Thoracic aorta (tissue), 2 donors: ENCODE measurements around the gene C1QC. TPM values are rescaled to one million over a fixed set of nuclear protein-coding genes. Genes with fewer than 3 reads are reported as not detected.

ENCODE experiments used
- ATAC-seq: fragments of 150-250 bp; one replicate; pipeline ENCODE4 v1.8.0; 2017; ENCODE audit warnings: low read depth; ENCODE audit not compliant: insufficient number of reproducible peaks, low FRiP score
- DNase-seq: peaks from one replicate; pipeline ENCODE4 v3.0.0-alpha.2; 2020; ENCODE audit warnings: low spot score
- H3K27ac ChIP-seq, 2 donors: fragments of 200-600 bp; sonication (generic); 1 replicate in 1 of 2; 2 replicates in 1 of 2; pipeline ENCODE4 v1.5.1; 2016; ENCODE audit warnings: mild to moderate bottlenecking in 2 of 2, moderate library complexity in 2 of 2
- H3K27me3 ChIP-seq: fragments of 200-600 bp; sonication (generic); replicated peaks from 2 replicates; pipeline ENCODE4 v1.6.0; 2016; ENCODE audit warnings: mild to moderate bottlenecking; ENCODE audit not compliant: insufficient read depth
- H3K36me3 ChIP-seq: fragments of 200-600 bp; sonication (generic); one replicate; pipeline ENCODE4 v1.5.1; 2016
- H3K4me1 ChIP-seq, 2 donors: fragments of 200-600 bp; sonication (generic); 1 replicate in 1 of 2; 2 replicates in 1 of 2; pipeline versions ENCODE4 v1.5.1 to v1.6.0; 2016; ENCODE audit warnings: low read depth in 2 of 2, mild to moderate bottlenecking in 1 of 2; ENCODE audit not compliant: control insufficient read depth in 1 of 2
- H3K4me3 ChIP-seq: fragments of 200-600 bp; sonication (generic); 2 replicates; pipeline ENCODE4 v1.5.1; 2016; ENCODE audit warnings: mild to moderate bottlenecking
- H3K9me3 ChIP-seq: fragments of 200-600 bp; sonication (generic); 2 replicates; pipeline ENCODE4 v1.5.1; 2016
- CTCF ChIP-seq: fragments of 200-600 bp; sonication (generic); IDR thresholded peaks from one replicate; pipeline ENCODE4 v1.5.1; 2019; ENCODE audit warnings: antibody characterized with exemption
- total RNA-seq, 2 donors: library from RNA; depleted of rRNA; stranded (reverse); fragments of >200 nt; gene quantifications; one replicate each; pipeline versions ENCODE4 v1.1.0 to v1.2.3, GENCODE V29; 2016

C1QC gene
- total RNA-seq, 2 donors from 2014 or later, result 241 to 542 TPM

- no peaks in the 10 kb centered on the region for H3K27me3 ChIP-seq
- H3K4me3 ChIP-seq, result no peak overlapping the region
- no peak for TF ChIP-seq CTCF
- DNase-seq, result no peak
- H3K36me3 ChIP-seq, result no peaks in the 10 kb centered on the region
- H3K9me3 ChIP-seq, result no peaks in the 10 kb centered on the region
- no peak for ATAC-seq
- no peak overlapping the region for H3K27ac ChIP-seq
- H3K4me1 ChIP-seq, result no peaks in the 10 kb centered on the region
These were observed 30.5 kb upstream of the C1QC start for GRCh38 chr1:22612671-22613571.

GRCh38 chr1:22613572-22613918 lies 29.9 kb upstream of the C1QC start:
- Histone ChIP-seq H3K36me3 (no peaks in the 10 kb centered on the region), H3K27ac (no peak overlapping the region), H3K9me3 (no peaks in the 10 kb centered on the region), H3K4me1 (no peaks in the 10 kb centered on the region), H3K27me3 (no peaks in the 10 kb centered on the region), H3K4me3 (no peak overlapping the region)
- ATAC-seq, result no peak
- no peak for TF ChIP-seq CTCF
- no peak for DNase-seq

DNA sequence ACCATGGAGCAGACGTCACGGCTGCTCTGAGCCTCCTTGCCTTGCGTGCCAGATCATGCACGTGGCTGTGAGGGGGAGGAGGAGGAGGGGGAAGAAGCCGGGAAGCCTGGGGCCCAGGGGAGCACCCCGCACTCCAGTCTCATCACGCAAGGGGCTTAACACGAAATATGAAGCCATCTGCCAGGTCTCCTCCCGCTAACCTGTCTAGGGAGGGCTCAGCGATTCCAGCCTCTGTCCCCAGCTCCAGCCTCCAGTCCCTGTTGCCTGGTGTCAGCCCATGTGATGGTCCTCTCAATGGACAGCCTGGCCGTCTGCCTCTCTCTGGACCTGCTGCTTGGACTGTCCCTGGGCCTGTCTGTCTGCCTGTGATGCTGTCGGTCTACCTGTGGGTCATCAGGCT lies 29.5 kb upstream of the C1QC start:
- no peak for TF ChIP-seq CTCF
- H3K4me1 ChIP-seq, result no peaks in the 10 kb centered on the region
- H3K9me3 ChIP-seq, result no peaks in the 10 kb centered on the region
- no peak for DNase-seq
- no peaks in the 10 kb centered on the region for H3K36me3 ChIP-seq
- ATAC-seq, result no peak
- H3K4me3 ChIP-seq, result no peak overlapping the region
- no peak overlapping the region for H3K27ac ChIP-seq
- no peaks in the 10 kb centered on the region for H3K27me3 ChIP-seq

DNA sequence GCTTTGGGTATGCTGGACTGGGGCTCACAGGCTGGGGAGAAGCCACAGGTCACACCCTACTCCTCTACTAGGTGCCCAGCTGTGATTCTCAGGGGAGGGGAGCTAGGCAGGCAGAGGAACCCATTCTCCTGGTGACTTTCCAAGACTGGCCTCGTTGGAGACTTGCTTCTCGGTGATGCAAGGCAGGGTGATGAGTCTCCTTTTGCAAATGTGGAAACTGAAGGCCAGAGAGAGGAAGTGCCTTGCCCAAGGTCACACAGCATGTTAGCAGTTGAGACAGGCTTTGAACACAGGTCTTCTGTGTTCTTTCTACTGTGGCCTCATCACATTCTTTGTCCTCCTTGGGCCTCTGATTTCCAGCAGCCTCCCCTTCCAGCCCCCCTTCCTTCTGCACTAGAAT lies 27.5 kb upstream of the C1QC start:
- Histone ChIP-seq H3K27ac (no peak overlapping the region), H3K9me3 (no peaks in the 10 kb centered on the region), H3K27me3 (no peaks in the 10 kb centered on the region), H3K36me3 (no peaks in the 10 kb centered on the region), H3K4me3 (no peak overlapping the region), H3K4me1 (no peaks in the 10 kb centered on the region)
- TF ChIP-seq CTCF, result no peak
- DNase-seq (no peak), ATAC-seq (no peak)

GRCh38 chr1:22616571-22616970 lies 26.9 kb upstream of the C1QC start:
- ATAC-seq, result no peak
- TF ChIP-seq CTCF, result no peak
- H3K36me3 ChIP-seq, result no peaks in the 10 kb centered on the region

More at GRCh38 chr1:22616571-22616970, 26.9 kb upstream of the C1QC start:
- DNase-seq, result no peak
- H3K27me3 ChIP-seq, result no peaks in the 10 kb centered on the region
- H3K4me1 ChIP-seq, result no peaks in the 10 kb centered on the region
- H3K27ac ChIP-seq, result no peak overlapping the region
- H3K4me3 ChIP-seq, result no peak overlapping the region
- H3K9me3 ChIP-seq, result no peaks in the 10 kb centered on the region
